ENCODE results near the gene TMOD4.
A peak's percentile ranks its signal among the peaks of the same experiment; 100 is the strongest.

The TMOD4 gene

GRCh38 chr1:151158751-151159251 lies 17.0 kb downstream of the TMOD4 start:
- no peak for TF ChIP-seq CTCF (IDR thresholded peaks at IDR 0.05; ENCODE audit: low read depth, low read length)
- no peak overlapping the region for H3K4me3 ChIP-seq (ENCODE audit: low read depth, low read length)

GRCh38 chr1:151158326-151158725 lies 17.5 kb downstream of the TMOD4 start:
- TF ChIP-seq CTCF (IDR thresholded peaks at IDR 0.05; ENCODE audit: low read depth, low read length) = no peak
- H3K4me3 ChIP-seq (ENCODE audit: low read depth, low read length) = no peak overlapping the region

- no peak for TF ChIP-seq CTCF (IDR thresholded peaks at IDR 0.05; ENCODE audit: low read depth, low read length)
- H3K4me3 ChIP-seq (ENCODE audit: low read depth, low read length) = no peak overlapping the region
Observed at GRCh38 chr1:151157067-151157531, 18.7 kb downstream of the TMOD4 start.

GRCh38 chr1:151156515-151156819 lies 19.3 kb downstream of the TMOD4 start, which contains the start of gene TNFAIP8L2:
Gene TNFAIP8L2 (plus strand): TSS chr1:151156649. CDS start chr1:151158698, 2,049 bp downstream.
- no peak for TF ChIP-seq CTCF (IDR thresholded peaks at IDR 0.05; ENCODE audit: low read depth, low read length)

GRCh38 chr1:151147665-151148064 lies 28.1 kb downstream of the TMOD4 start:
- no peak for TF ChIP-seq CTCF (IDR thresholded peaks at IDR 0.05; ENCODE audit: low read depth, low read length)
- H3K4me3 ChIP-seq (ENCODE audit: low read depth, low read length) = no peak overlapping the region

More at GRCh38 chr1:151156515-151156819, 19.3 kb downstream of the TMOD4 start, which contains the start of gene TNFAIP8L2:
- H3K4me3 ChIP-seq (ENCODE audit: low read depth, low read length) = no peak within 1 kb of the TSS

- H3K4me3 ChIP-seq (ENCODE audit: low read depth, low read length) = peak overlapping the region; percentile 69
- no peak for TF ChIP-seq CTCF (IDR thresholded peaks at IDR 0.05; ENCODE audit: low read depth, low read length)
Observed at GRCh38 chr1:151147132-151147503, 28.7 kb downstream of the TMOD4 start.

GRCh38 chr1:151146412-151147131 lies 29.2 kb downstream of the TMOD4 start, which contains the start of gene SEMA6C:
Gene SEMA6C (minus strand): TSS chr1:151146631. CDS start chr1:151142621, 4,010 bp downstream.
- peak within 1 kb of the TSS; percentile 69 for H3K4me3 ChIP-seq (ENCODE audit: low read depth, low read length)
- no peak for TF ChIP-seq CTCF (IDR thresholded peaks at IDR 0.05; ENCODE audit: low read depth, low read length)

Measured in WI38 (cell line).